Fibroblast of lung (primary cell): Measurements from ENCODE around the gene INO80E. TPM values are rescaled to one million over a fixed set of nuclear protein-coding genes. Genes with fewer than 3 reads are reported as not detected.

ENCODE experiments used
- DNase-seq, 2 donors: peaks; one replicate each; pipeline versions ENCODE4 v3.0.0 to v3.0.0-alpha.2; 2010; ENCODE audit warnings: low read depth in 2 of 2
- H2AFZ ChIP-seq: 2 replicates; pipeline ENCODE4 v1.5.1; 2012; ENCODE audit warnings: low read length, control low read depth, inconsistent platforms
- H3K27ac ChIP-seq: 2 replicates; pipeline ENCODE4 v1.5.1; 2011; ENCODE audit warnings: low read length, control low read depth; ENCODE audit not compliant: insufficient read depth
- H3K27me3 ChIP-seq: 2 replicates; pipeline ENCODE4 v1.5.1; 2011; ENCODE audit warnings: mild to moderate bottlenecking, low read length; ENCODE audit not compliant: control insufficient read depth, insufficient read depth
- H3K36me3 ChIP-seq: 2 replicates; pipeline ENCODE4 v1.5.1; 2011; ENCODE audit warnings: low read length; ENCODE audit not compliant: control insufficient read depth, insufficient read depth
- H3K4me1 ChIP-seq: 2 replicates; pipeline ENCODE4 v1.5.1; 2011; ENCODE audit warnings: low read length; ENCODE audit not compliant: control insufficient read depth, insufficient read depth; ENCODE audit errors: extremely low read depth
- H3K4me2 ChIP-seq: 2 replicates; pipeline ENCODE4 v1.5.1; 2011; ENCODE audit warnings: low read length, control low read depth; ENCODE audit not compliant: insufficient read depth; ENCODE audit errors: extremely low read depth
- H3K4me3 ChIP-seq, 4 experiments: fragments of 200-600 bp in 1 of 4; sonication (generic) in 1 of 4; replicated peaks in 1 of 4; 2 replicates each; pipeline ENCODE4 v1.5.1; 2011 to 2016; ENCODE audit warnings: low read length in 4 of 4, low read depth in 3 of 4, mild to moderate bottlenecking in 3 of 4, control low read depth in 2 of 4, inconsistent platforms in 1 of 4, mixed read lengths in 1 of 4; ENCODE audit not compliant: insufficient read depth in 1 of 4; ENCODE audit errors: control extremely low read depth in 1 of 4
- H3K79me2 ChIP-seq: 2 replicates; pipeline ENCODE4 v1.5.1; 2012; ENCODE audit warnings: mild to moderate bottlenecking, low read length, inconsistent platforms; ENCODE audit not compliant: control insufficient read depth, insufficient read depth
- H3K9ac ChIP-seq: 2 replicates; pipeline ENCODE4 v1.5.1; 2011; ENCODE audit warnings: mild to moderate bottlenecking, low read length, control low read depth; ENCODE audit not compliant: insufficient read depth
- H3K9me3 ChIP-seq: 2 replicates; pipeline ENCODE4 v1.5.1; 2012; ENCODE audit warnings: low read depth, low read length; ENCODE audit not compliant: control insufficient read depth, insufficient read depth
- H4K20me1 ChIP-seq: 2 replicates; pipeline ENCODE4 v1.5.1; 2011; ENCODE audit warnings: low read length; ENCODE audit not compliant: control insufficient read depth, insufficient read depth; ENCODE audit errors: extremely low read depth
- CTCF ChIP-seq, 2 donors: IDR thresholded peaks in 1 of 2; conservative IDR thresholded peaks in 1 of 2; 1 replicate in 1 of 2; 2 replicates in 1 of 2; pipeline ENCODE4 v1.5.1; 2011 to 2012; ENCODE audit warnings: low read length in 2 of 2, control low read depth in 1 of 2, inconsistent platforms in 1 of 2, low read depth in 1 of 2, mild to moderate bottlenecking in 1 of 2
- EZH2 ChIP-seq: IDR thresholded peaks from 2 replicates; pipeline ENCODE4 v1.5.1; 2012; ENCODE audit warnings: low read length, control low read depth, mild to moderate bottlenecking; ENCODE audit errors: missing control alignments
- polyA plus RNA-seq, 2 donors: library from polyadenylated mRNA; depleted of rRNA in 1 of 2; stranded (reverse) in 1 of 2; unstranded in 1 of 2; fragments of >200 nt; gene quantifications; 2 replicates each; pipeline ENCODE4 v1.2.1, GENCODE V29; 2011 to 2012; ENCODE audit warnings: missing spikeins in 1 of 2
- total RNA-seq: library from RNA; depleted of rRNA; stranded (reverse); fragments of >200 nt; gene quantifications from 2 replicates; pipeline ENCODE4 v1.2.1, GENCODE V29; 2014

The INO80E gene
- total and polyA plus RNA-seq, 2 donors (not counting 1 experiment from before 2014, with no cell fraction given), result 16.3 to 21.9 TPM

- TF ChIP-seq EZH2, result no peak
- TF ChIP-seq CTCF (conservative IDR thresholded peaks at IDR 0.05 in 1 of 2, IDR thresholded peaks at IDR 0.05 in 1 of 2; ENCODE audit: low read depth in 1 of 2, low read length in 2 of 2), result no peak
- no peak overlapping the region for H3K4me2 ChIP-seq
- H4K20me1 ChIP-seq, result no peaks in the 10 kb centered on the region
- H3K4me3 ChIP-seq, result no peak overlapping the region
- H3K4me1 ChIP-seq, result no peaks in the 10 kb centered on the region
- no peak for DNase-seq
- no peaks in the 10 kb centered on the region for H3K27me3 ChIP-seq
- no peaks in the 10 kb centered on the region for H3K9me3 ChIP-seq
- H3K9ac ChIP-seq, result no peak overlapping the region
- H3K79me2 ChIP-seq, result no peaks in the 10 kb centered on the region
- no peak overlapping the region for H2AFZ ChIP-seq
- peaks cover 36% of the 10 kb centered on the region for H3K36me3 ChIP-seq
- no peak overlapping the region for H3K27ac ChIP-seq
Measured at GRCh38 chr16:29986931-29987330, 9.1 kb upstream of the INO80E start.

- H3K4me3 ChIP-seq, result no peak overlapping the region
- H3K36me3 ChIP-seq, result peaks cover 38% of the 10 kb centered on the region
- H3K4me2 ChIP-seq, result no peak overlapping the region
Measured at GRCh38 chr16:29987371-29988085, 8.5 kb upstream of the INO80E start.

More at GRCh38 chr16:29987371-29988085, 8.5 kb upstream of the INO80E start:
- H3K27me3 ChIP-seq, result no peaks in the 10 kb centered on the region
- no peak overlapping the region for H3K27ac ChIP-seq
- no peak overlapping the region for H3K9ac ChIP-seq
- DNase-seq, result no peak
- no peaks in the 10 kb centered on the region for H3K9me3 ChIP-seq
- no peaks in the 10 kb centered on the region for H4K20me1 ChIP-seq
- TF ChIP-seq CTCF (conservative IDR thresholded peaks at IDR 0.05 in 1 of 2, IDR thresholded peaks at IDR 0.05 in 1 of 2; ENCODE audit: low read depth in 1 of 2, low read length in 2 of 2) (no peak), EZH2 (no peak)
- H3K79me2 ChIP-seq, result no peaks in the 10 kb centered on the region
- no peaks in the 10 kb centered on the region for H3K4me1 ChIP-seq
- H2AFZ ChIP-seq, result no peak overlapping the region
